OCI-LY7 (cell line): ENCODE measurements around the gene ADARB2. TPM values are rescaled to one million over a fixed set of nuclear protein-coding genes. Genes with fewer than 3 reads are reported as not detected.

ENCODE experiments used
- BruUV-seq: library from RNA; stranded (reverse); fragments of 400-500 nt; replicated peaks from 2 replicates; lab custom pipeline; 2021; lab: Mats Ljungman, UMichigan
- CTCF ChIA-PET: fragments of 300-600 bp; sonication (Branson Sonifier 250); formaldehyde crosslinking; loops from one replicate; lab custom pipeline; 2022; ENCODE audit warnings: antibody characterized with exemption; ENCODE audit not compliant: unreplicated experiment; lab: Charles Lee
- POLR2A ChIA-PET: fragments of 300-600 bp; sonication (Branson Sonifier 250); formaldehyde crosslinking; loops from one replicate; lab custom pipeline; 2022; ENCODE audit warnings: antibody characterized with exemption; lab: Charles Lee
- DNase-seq: peaks from one replicate; pipeline ENCODE4 v3.0.0-alpha.2; 2015; ENCODE audit warnings: low spot score
- H2AFZ ChIP-seq: fragments of 200-600 bp; sonication (generic), shearing (Covaris generic); 2 replicates; pipeline ENCODE4 v1.6.1; 2014; ENCODE audit warnings: mild to moderate bottlenecking, antibody characterized with exemption, low read length, moderate library complexity
- H3K27ac ChIP-seq: fragments of 200-600 bp; sonication (generic); 2 replicates; pipeline ENCODE4 v1.5.1; 2014; ENCODE audit warnings: mixed run types, low read depth, mild to moderate bottlenecking, moderate library complexity, low read length, inconsistent platforms; ENCODE audit not compliant: poor library complexity, severe bottlenecking
- H3K36me3 ChIP-seq: fragments of 200-600 bp; sonication (generic); 2 replicates; pipeline ENCODE4 v1.6.1; 2014; ENCODE audit warnings: mild to moderate bottlenecking, antibody characterized with exemption, low read length, moderate library complexity, mixed read lengths; ENCODE audit not compliant: insufficient read depth
- H3K4me1 ChIP-seq: fragments of 200-600 bp; sonication (generic); 2 replicates; pipeline ENCODE4 v1.5.1; 2014; ENCODE audit warnings: mild to moderate bottlenecking, low read length; ENCODE audit not compliant: insufficient read depth, poor library complexity, severe bottlenecking
- H3K4me2 ChIP-seq: fragments of 200-600 bp; sonication (generic); 2 replicates; pipeline ENCODE4 v1.6.1; 2014; ENCODE audit warnings: mild to moderate bottlenecking, low read length
- H3K4me3 ChIP-seq: fragments of 200-600 bp; sonication (generic); 2 replicates; pipeline ENCODE4 v1.5.1; 2014; ENCODE audit warnings: mild to moderate bottlenecking, low read depth, low read length; ENCODE audit not compliant: poor library complexity, severe bottlenecking
- H3K79me2 ChIP-seq: fragments of 200-600 bp; sonication (generic); 2 replicates; pipeline ENCODE4 v1.6.1; 2016; ENCODE audit warnings: low read depth, mild to moderate bottlenecking, low read length, moderate library complexity, mixed read lengths; ENCODE audit not compliant: insufficient read depth
- H3K9me2 ChIP-seq: fragments of 200-600 bp; sonication (generic); 2 replicates; pipeline ENCODE4 v1.6.1; 2016; ENCODE audit warnings: mild to moderate bottlenecking, low read length, mixed read lengths; ENCODE audit not compliant: insufficient read depth
- H3K9me3 ChIP-seq: fragments of 200-600 bp; sonication (generic); 2 replicates; pipeline ENCODE4 v1.6.1; 2014; ENCODE audit warnings: mild to moderate bottlenecking, mixed run types, low read length, mixed read lengths
- H4K20me1 ChIP-seq: fragments of 200-600 bp; sonication (generic); 2 replicates; pipeline ENCODE4 v1.6.1; 2014; ENCODE audit warnings: mild to moderate bottlenecking, antibody characterized with exemption, low read length, moderate library complexity, mixed read lengths; ENCODE audit not compliant: insufficient read depth
- EZH2phosphoT487 ChIP-seq: fragments of 200-600 bp; sonication (generic); IDR thresholded peaks from 2 replicates; pipeline ENCODE4 v1.6.1; 2018; ENCODE audit warnings: low read depth, borderline replicate concordance, mild to moderate bottlenecking, mixed run types, antibody characterized with exemption, low read length, moderate library complexity, mixed read lengths
- intact Hi-C: fragments of 100-400 bp; cut with micrococcal nuclease; formaldehyde crosslinking; loops from one replicate; pipeline ENCODE4 v1.10.0; 2022; ENCODE audit not compliant: unreplicated experiment
- total RNA-seq, 2 experiments: library from RNA; depleted of rRNA in 1 of 2; stranded (reverse); fragments of >200 nt in 1 of 2; shearing (Covaris generic) in 1 of 2; gene quantifications; 2 replicates each; pipeline ENCODE4 v1.2.3, GENCODE V29; 2014 to 2022
- TF ChIP-seq, protein P1 (sequence below): fragments of 200-600 bp; sonication (generic); conservative IDR thresholded peaks from 2 replicates; pipeline ENCODE4 v1.5.1; 2014; ENCODE audit warnings: mild to moderate bottlenecking, antibody characterized with exemption, low read length, moderate library complexity, mixed read lengths

The ADARB2 gene
- total RNA-seq, 2 experiments from 2014 or later = 0.03 TPM; not detected in 1

GRCh38 chr10:1394155-1394912 is 343.0 kb downstream of the ADARB2 start:
- H3K9me2 ChIP-seq = no peaks in the 10 kb centered on the region
- no peak for DNase-seq
- H4K20me1 ChIP-seq = no peaks in the 10 kb centered on the region
- H2AFZ ChIP-seq = no peak overlapping the region
- no peak overlapping the region for H3K4me2 ChIP-seq
- H3K9me3 ChIP-seq = no peaks in the 10 kb centered on the region
- TF ChIP-seq, protein P1, sequence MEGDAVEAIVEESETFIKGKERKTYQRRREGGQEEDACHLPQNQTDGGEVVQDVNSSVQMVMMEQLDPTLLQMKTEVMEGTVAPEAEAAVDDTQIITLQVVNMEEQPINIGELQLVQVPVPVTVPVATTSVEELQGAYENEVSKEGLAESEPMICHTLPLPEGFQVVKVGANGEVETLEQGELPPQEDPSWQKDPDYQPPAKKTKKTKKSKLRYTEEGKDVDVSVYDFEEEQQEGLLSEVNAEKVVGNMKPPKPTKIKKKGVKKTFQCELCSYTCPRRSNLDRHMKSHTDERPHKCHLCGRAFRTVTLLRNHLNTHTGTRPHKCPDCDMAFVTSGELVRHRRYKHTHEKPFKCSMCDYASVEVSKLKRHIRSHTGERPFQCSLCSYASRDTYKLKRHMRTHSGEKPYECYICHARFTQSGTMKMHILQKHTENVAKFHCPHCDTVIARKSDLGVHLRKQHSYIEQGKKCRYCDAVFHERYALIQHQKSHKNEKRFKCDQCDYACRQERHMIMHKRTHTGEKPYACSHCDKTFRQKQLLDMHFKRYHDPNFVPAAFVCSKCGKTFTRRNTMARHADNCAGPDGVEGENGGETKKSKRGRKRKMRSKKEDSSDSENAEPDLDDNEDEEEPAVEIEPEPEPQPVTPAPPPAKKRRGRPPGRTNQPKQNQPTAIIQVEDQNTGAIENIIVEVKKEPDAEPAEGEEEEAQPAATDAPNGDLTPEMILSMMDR = no peak
- no peak for TF ChIP-seq EZH2phosphoT487
- H3K79me2 ChIP-seq = no peaks in the 10 kb centered on the region
- CTCF ChIA-PET = no interaction called here
- no peak overlapping the region for H3K4me3 ChIP-seq
- intact Hi-C loops = no loop called here
- no peak overlapping the region for H3K27ac ChIP-seq
- POLR2A ChIA-PET = interaction anchor here (0.7 kb wide), 1 partner anchor 9 kb away, joined by 3 read pairs; no protein-coding TSS in a partner anchor
- BruUV-seq = no TSS peak
- no peaks in the 10 kb centered on the region for H3K4me1 ChIP-seq
- H3K36me3 ChIP-seq = no peaks in the 10 kb centered on the region

GRCh38 chr10:1393481-1393880 is 343.8 kb downstream of the ADARB2 start:
- no peaks in the 10 kb centered on the region for H3K4me1 ChIP-seq
- H2AFZ ChIP-seq = no peak overlapping the region
- intact Hi-C loops = no loop called here
- no peaks in the 10 kb centered on the region for H3K79me2 ChIP-seq
- POLR2A ChIA-PET = interaction anchor here (0.6 kb wide), 1 partner anchor 95 kb away, joined by 5 read pairs; no protein-coding TSS in a partner anchor
- H4K20me1 ChIP-seq = no peaks in the 10 kb centered on the region
- H3K9me3 ChIP-seq = no peaks in the 10 kb centered on the region
- no TSS peak for BruUV-seq
- H3K36me3 ChIP-seq = no peaks in the 10 kb centered on the region
- CTCF ChIA-PET = no interaction called here
- TF ChIP-seq, protein P1 = no peak
- no peak for TF ChIP-seq EZH2phosphoT487
- no peak overlapping the region for H3K4me2 ChIP-seq
- no peak for DNase-seq
- H3K4me3 ChIP-seq = no peak overlapping the region
- H3K9me2 ChIP-seq = no peaks in the 10 kb centered on the region
- no peak overlapping the region for H3K27ac ChIP-seq

DNA sequence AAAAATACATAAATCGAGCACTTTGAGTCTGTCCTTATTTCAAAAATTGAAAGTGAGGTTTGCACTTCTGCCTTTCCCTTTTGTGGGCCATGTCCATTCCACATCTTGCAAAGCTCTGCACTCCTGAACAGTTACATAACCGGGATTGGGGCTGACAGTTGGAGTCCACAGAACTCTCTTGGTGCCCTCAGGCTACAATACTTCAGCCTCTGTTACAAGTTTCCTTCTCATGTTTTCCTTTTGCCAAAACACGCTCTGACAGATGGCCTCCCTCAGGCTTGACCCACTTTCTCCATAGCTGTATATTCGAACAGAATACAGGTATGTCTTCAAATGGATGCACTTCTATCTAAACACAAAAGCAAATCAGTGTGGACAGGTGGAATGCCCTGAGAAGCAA is 345.2 kb downstream of the ADARB2 start:
- no peak overlapping the region for H3K4me3 ChIP-seq
- H3K9me2 ChIP-seq = no peaks in the 10 kb centered on the region
- H3K27ac ChIP-seq = no peak overlapping the region
- H3K9me3 ChIP-seq = no peaks in the 10 kb centered on the region
- H3K4me2 ChIP-seq = no peak overlapping the region
- no peaks in the 10 kb centered on the region for H4K20me1 ChIP-seq
- ChIA-PET POLR2A (no interaction called here), CTCF (no interaction called here)
- H2AFZ ChIP-seq = no peak overlapping the region
- BruUV-seq = no TSS peak
- H3K79me2 ChIP-seq = no peaks in the 10 kb centered on the region
- no peaks in the 10 kb centered on the region for H3K4me1 ChIP-seq
- intact Hi-C loops = no loop called here
- no peak for TF ChIP-seq EZH2phosphoT487
- TF ChIP-seq, protein P1 = no peak
- no peaks in the 10 kb centered on the region for H3K36me3 ChIP-seq
- DNase-seq = no peak
